H1 (cell line): ENCODE measurements around the gene FRMD7.

Experiments used
- CBX8 ChIP-seq: fragments of 300-800, 300-1000 bp; sonication (generic); IDR thresholded peaks from 2 replicates; pipeline ENCODE4 v1.7.1; 2016; ENCODE audit warnings: low read depth, low read length, borderline replicate concordance
- CEBPB ChIP-seq: IDR thresholded peaks from 2 replicates; pipeline ENCODE4 v1.6.1; 2012; ENCODE audit warnings: low read depth, low read length
- EZH2 ChIP-seq: fragments of 200-600 bp; sonication (generic); IDR thresholded peaks from 2 replicates; pipeline ENCODE4 v1.7.1; 2012; ENCODE audit warnings: low read depth, mild to moderate bottlenecking, moderate library complexity, low read length, inconsistent platforms; ENCODE audit not compliant: severe bottlenecking
- HDAC6 ChIP-seq: IDR thresholded peaks from one replicate; pipeline ENCODE4 v1.7.1; 2012; ENCODE audit warnings: low read depth, mild to moderate bottlenecking, inconsistent platforms, low read length, moderate library complexity
- NRF1 ChIP-seq: IDR thresholded peaks from 2 replicates; pipeline ENCODE4 v1.6.1; 2011; ENCODE audit warnings: mild to moderate bottlenecking, low read depth, low read length, improper control_type of control experiment
- POLR2A ChIP-seq, 2 experiments: IDR thresholded peaks; 1 replicate in 1 of 2; 2 replicates in 1 of 2; pipeline ENCODE4 v1.6.1; 2011; ENCODE audit warnings: low read depth in 2 of 2, low read length in 2 of 2, mild to moderate bottlenecking in 2 of 2; ENCODE audit errors: control extremely low read depth in 1 of 2
- TEAD4 ChIP-seq: IDR thresholded peaks from 2 replicates; pipeline ENCODE4 v1.6.1; 2012; ENCODE audit warnings: low read depth, low read length, inconsistent platforms, mixed read lengths
- TF ChIP-seq, protein P1 (sequence below), 3 experiments: IDR thresholded peaks; 1 replicate in 2 of 3; 2 replicates in 1 of 3; pipeline versions ENCODE4 v1.5.1 to v1.6.1; 2011; ENCODE audit warnings: low read length in 3 of 3, mild to moderate bottlenecking in 3 of 3, inconsistent platforms in 2 of 3, low read depth in 1 of 3, moderate library complexity in 1 of 3; ENCODE audit not compliant: insufficient read depth in 1 of 3; ENCODE audit errors: control extremely low read depth in 1 of 3

DNA sequence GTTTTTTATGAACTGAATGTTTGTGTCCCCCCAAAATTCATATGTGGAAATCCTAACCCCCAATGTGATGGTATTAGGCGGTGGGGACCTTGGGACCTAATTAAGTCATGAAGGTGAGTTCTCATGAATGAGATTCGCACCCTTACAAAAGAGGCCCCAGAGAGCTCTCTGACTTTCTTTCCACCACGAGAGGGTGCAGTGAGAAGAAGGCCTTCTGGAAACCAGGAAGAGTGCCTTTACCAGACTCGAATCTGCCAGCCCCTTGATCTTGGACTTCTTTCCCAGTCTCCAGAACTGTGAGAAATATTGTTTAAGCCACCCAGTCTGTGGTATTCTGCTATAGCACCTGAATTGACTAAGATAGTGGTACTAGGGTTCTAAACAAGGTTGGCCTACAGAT, 64.0 kb downstream of the FRMD7 start:
- TF ChIP-seq TEAD4 (no peak), CBX8 (no peak), EZH2 (no peak), HDAC6 (no peak), NRF1 (no peak), POLR2A (IDR thresholded peaks at IDR 0.05; ENCODE audit: control extremely low read depth in 1 of 2, low read depth in 2 of 2, low read length in 2 of 2) (no peak), CEBPB (no peak)
- TF ChIP-seq, protein P1, sequence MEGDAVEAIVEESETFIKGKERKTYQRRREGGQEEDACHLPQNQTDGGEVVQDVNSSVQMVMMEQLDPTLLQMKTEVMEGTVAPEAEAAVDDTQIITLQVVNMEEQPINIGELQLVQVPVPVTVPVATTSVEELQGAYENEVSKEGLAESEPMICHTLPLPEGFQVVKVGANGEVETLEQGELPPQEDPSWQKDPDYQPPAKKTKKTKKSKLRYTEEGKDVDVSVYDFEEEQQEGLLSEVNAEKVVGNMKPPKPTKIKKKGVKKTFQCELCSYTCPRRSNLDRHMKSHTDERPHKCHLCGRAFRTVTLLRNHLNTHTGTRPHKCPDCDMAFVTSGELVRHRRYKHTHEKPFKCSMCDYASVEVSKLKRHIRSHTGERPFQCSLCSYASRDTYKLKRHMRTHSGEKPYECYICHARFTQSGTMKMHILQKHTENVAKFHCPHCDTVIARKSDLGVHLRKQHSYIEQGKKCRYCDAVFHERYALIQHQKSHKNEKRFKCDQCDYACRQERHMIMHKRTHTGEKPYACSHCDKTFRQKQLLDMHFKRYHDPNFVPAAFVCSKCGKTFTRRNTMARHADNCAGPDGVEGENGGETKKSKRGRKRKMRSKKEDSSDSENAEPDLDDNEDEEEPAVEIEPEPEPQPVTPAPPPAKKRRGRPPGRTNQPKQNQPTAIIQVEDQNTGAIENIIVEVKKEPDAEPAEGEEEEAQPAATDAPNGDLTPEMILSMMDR (IDR thresholded peaks at IDR 0.05; ENCODE audit: control extremely low read depth in 1 of 3, insufficient read depth in 1 of 3, low read depth in 1 of 3, low read length in 3 of 3), result no peak
